ENCODE results near the gene RASSF4. TPM values are rescaled to one million over a fixed set of nuclear protein-coding genes. Genes with fewer than 3 reads are reported as not detected.

Gene RASSF4
- total RNA-seq, 1 experiment from 2014 or later = not detected

- H3K4me3 Mint-ChIP-seq (ENCODE audit: unreplicated experiment) = no peak overlapping the region
- no TSS peak for BruUV-seq (replicated peaks)
- no peak overlapping the region for H3K27ac Mint-ChIP-seq (ENCODE audit: low read depth, unreplicated experiment)
- TF ChIP-seq CTCF (IDR thresholded peaks at IDR 0.05; ENCODE audit: unreplicated experiment) = no peak
- H3K27me3 Mint-ChIP-seq (ENCODE audit: insufficient read depth, unreplicated experiment) = peaks cover 36% of the 10 kb centered on the region
- ChIA-PET POLR2A (no interaction called here), CTCF (interaction anchor here (0.7 to 1.4 kb wide), 2 partner anchors 54 to 1328 kb away, joined by 3 to 6 read pairs; no protein-coding TSS in a partner anchor)
- intact Hi-C loops (cut with micrococcal nuclease) = no loop called here
- H3K4me1 Mint-ChIP-seq (ENCODE audit: insufficient read depth, unreplicated experiment) = no peaks in the 10 kb centered on the region
- DNase-seq (ENCODE audit: unreplicated experiment) = no peak
- no peaks in the 10 kb centered on the region for H3K36me3 Mint-ChIP-seq (ENCODE audit: insufficient read depth, unreplicated experiment)
- H3K9me3 Mint-ChIP-seq (ENCODE audit: unreplicated experiment) = peaks cover 7% of the 10 kb centered on the region
Measured at GRCh38 chr10:44922021-44922420, 37.6 kb upstream of the RASSF4 start.

GRCh38 chr10:44922796-44923545 lies 36.6 kb upstream of the RASSF4 start:
- intact Hi-C loops (cut with micrococcal nuclease) = no loop called here
- ChIA-PET CTCF (no interaction called here), POLR2A (no interaction called here)
- H3K4me1 Mint-ChIP-seq (ENCODE audit: insufficient read depth, unreplicated experiment) = no peaks in the 10 kb centered on the region
- no TSS peak for BruUV-seq (replicated peaks)
- DNase-seq (ENCODE audit: unreplicated experiment) = no peak
- H3K36me3 Mint-ChIP-seq (ENCODE audit: insufficient read depth, unreplicated experiment) = no peaks in the 10 kb centered on the region
- H3K27ac Mint-ChIP-seq (ENCODE audit: low read depth, unreplicated experiment) = no peak overlapping the region
- H3K9me3 Mint-ChIP-seq (ENCODE audit: unreplicated experiment) = peaks cover 2% of the 10 kb centered on the region
- H3K27me3 Mint-ChIP-seq (ENCODE audit: insufficient read depth, unreplicated experiment) = peaks cover 28% of the 10 kb centered on the region
- H3K4me3 Mint-ChIP-seq (ENCODE audit: unreplicated experiment) = no peak overlapping the region
- no peak for TF ChIP-seq CTCF (IDR thresholded peaks at IDR 0.05; ENCODE audit: unreplicated experiment)

GRCh38 chr10:44923611-44924010 lies 36.0 kb upstream of the RASSF4 start:
- intact Hi-C loops (cut with micrococcal nuclease) = no loop called here

More at GRCh38 chr10:44923611-44924010, 36.0 kb upstream of the RASSF4 start:
- no TSS peak for BruUV-seq (replicated peaks)
- DNase-seq (ENCODE audit: unreplicated experiment) = no peak
- CTCF ChIA-PET = no interaction called here
- POLR2A ChIA-PET = no interaction called here
- Mint-ChIP-seq H3K27ac (ENCODE audit: low read depth, unreplicated experiment) (no peak overlapping the region), H3K36me3 (ENCODE audit: insufficient read depth, unreplicated experiment) (no peaks in the 10 kb centered on the region), H3K9me3 (ENCODE audit: unreplicated experiment) (peaks cover 3% of the 10 kb centered on the region), H3K4me1 (ENCODE audit: insufficient read depth, unreplicated experiment) (no peaks in the 10 kb centered on the region), H3K27me3 (ENCODE audit: insufficient read depth, unreplicated experiment) (peaks cover 30% of the 10 kb centered on the region), H3K4me3 (ENCODE audit: unreplicated experiment) (no peak overlapping the region)
- TF ChIP-seq CTCF (IDR thresholded peaks at IDR 0.05; ENCODE audit: unreplicated experiment) = no peak
